Measurements from ENCODE around the gene STEAP2. TPM values are rescaled to one million over a fixed set of nuclear protein-coding genes. Genes with fewer than 3 reads are reported as not detected.
"Not testable (repeated sequence)": the region's sequence is repeated elsewhere in the genome, so short reads cannot be mapped to it uniquely, and the experiment has no call there.

STEAP2 gene
- total RNA-seq, 1 donor from 2014 or later, result 2.1 TPM

DNA sequence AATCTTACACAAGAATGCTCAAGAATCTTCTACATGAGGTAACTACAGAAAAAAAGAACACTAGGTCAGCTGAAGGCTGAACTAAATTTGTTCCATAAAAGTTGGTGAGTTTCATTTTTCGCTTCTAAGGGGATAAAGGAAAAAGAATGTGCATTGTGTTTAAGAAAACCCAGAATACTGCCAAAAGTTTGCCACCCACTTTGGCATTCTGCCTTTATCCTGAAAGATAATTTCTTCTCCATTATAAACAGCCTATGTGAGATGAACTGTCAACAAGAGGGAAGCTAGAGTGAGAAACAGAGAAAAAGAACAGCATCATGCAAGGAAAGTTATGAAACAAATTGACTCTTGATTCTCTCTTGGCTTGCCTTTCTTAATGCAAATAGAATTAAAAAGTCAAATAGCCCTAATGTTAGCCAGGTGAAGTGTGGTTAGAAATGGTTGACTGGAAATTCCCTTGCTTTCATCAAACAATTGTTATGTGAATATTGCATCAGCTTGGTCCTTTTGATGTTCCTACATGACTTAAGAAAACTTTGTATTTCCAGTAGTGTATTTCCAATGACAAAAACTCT is 31.4 kb upstream of the STEAP2 start:
- TF ChIP-seq, protein P1, sequence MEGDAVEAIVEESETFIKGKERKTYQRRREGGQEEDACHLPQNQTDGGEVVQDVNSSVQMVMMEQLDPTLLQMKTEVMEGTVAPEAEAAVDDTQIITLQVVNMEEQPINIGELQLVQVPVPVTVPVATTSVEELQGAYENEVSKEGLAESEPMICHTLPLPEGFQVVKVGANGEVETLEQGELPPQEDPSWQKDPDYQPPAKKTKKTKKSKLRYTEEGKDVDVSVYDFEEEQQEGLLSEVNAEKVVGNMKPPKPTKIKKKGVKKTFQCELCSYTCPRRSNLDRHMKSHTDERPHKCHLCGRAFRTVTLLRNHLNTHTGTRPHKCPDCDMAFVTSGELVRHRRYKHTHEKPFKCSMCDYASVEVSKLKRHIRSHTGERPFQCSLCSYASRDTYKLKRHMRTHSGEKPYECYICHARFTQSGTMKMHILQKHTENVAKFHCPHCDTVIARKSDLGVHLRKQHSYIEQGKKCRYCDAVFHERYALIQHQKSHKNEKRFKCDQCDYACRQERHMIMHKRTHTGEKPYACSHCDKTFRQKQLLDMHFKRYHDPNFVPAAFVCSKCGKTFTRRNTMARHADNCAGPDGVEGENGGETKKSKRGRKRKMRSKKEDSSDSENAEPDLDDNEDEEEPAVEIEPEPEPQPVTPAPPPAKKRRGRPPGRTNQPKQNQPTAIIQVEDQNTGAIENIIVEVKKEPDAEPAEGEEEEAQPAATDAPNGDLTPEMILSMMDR (conservative IDR thresholded peaks at IDR 0.05; ENCODE audit: low read depth, low read length), result no peak
- DNase-seq (ENCODE audit: low read depth), result peak; percentile 66

GRCh38 chr7:90180649-90181048 is 30.9 kb upstream of the STEAP2 start:
- TF ChIP-seq, protein P1 (conservative IDR thresholded peaks at IDR 0.05; ENCODE audit: low read depth, low read length), result no peak
- no peak for DNase-seq (ENCODE audit: low read depth)
- no peak overlapping the region for H3K4me3 ChIP-seq (ENCODE audit: low read depth, low read length)

More for the DNA sequence above, 31.4 kb upstream of the STEAP2 start:
- H3K4me3 ChIP-seq (ENCODE audit: low read depth, low read length), result no peak overlapping the region

GRCh38 chr7:90181485-90181884 is 30.1 kb upstream of the STEAP2 start:
- TF ChIP-seq, protein P1 (conservative IDR thresholded peaks at IDR 0.05; ENCODE audit: low read depth, low read length), result no peak
- no peak for DNase-seq (ENCODE audit: low read depth)

DNA sequence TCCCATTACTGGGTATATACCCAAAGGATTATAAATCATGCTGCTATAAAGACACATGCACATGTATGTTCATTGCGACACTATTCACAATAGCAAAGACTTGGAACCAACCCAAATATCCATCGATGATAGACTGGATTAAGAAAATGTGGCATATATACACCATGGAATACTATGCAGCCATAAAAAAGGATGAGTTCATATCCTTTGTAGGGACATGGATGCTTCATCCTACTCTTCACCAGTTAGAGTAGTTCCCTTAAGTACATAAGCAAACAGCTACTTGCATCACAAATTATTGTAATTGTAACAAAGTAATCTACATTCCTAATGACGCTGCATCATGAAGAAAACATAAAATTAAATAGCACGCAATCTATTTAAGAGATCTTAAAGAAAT is 25.2 kb upstream of the STEAP2 start:
- not testable (repeated sequence) for DNase-seq (ENCODE audit: low read depth); H3K4me3 ChIP-seq (ENCODE audit: low read depth, low read length)

More at GRCh38 chr7:90181485-90181884, 30.1 kb upstream of the STEAP2 start:
- no peak overlapping the region for H3K4me3 ChIP-seq (ENCODE audit: low read depth, low read length)

DNA sequence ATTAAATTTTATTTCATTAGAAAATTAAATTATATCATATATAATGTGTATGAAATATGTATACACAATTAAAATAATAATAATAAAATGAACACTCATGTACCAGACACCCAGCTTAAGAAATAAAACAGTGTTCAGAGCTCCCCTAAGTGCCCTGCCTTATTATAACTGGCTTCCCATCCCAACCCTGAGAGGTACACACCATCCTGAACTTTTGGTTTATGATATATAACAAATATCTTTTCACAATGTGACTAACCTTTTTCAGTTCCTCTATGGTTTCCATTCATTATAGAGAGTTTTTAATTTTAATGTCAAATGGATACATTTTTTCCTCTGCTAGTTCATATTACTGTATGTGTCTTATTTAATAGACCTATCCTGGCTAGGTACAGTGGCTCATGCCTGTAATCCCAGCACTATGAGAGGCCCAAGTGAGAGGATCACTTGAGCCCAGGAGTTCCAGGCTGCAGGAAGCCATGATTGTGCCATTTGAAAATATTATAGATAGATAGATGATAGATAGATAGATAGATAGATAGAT is 24.0 kb upstream of the STEAP2 start:
- DNase-seq (ENCODE audit: low read depth), result no peak
- H3K4me3 ChIP-seq (ENCODE audit: low read depth, low read length), result no peak overlapping the region
- TF ChIP-seq, protein P1 (conservative IDR thresholded peaks at IDR 0.05; ENCODE audit: low read depth, low read length), result no peak

DNA sequence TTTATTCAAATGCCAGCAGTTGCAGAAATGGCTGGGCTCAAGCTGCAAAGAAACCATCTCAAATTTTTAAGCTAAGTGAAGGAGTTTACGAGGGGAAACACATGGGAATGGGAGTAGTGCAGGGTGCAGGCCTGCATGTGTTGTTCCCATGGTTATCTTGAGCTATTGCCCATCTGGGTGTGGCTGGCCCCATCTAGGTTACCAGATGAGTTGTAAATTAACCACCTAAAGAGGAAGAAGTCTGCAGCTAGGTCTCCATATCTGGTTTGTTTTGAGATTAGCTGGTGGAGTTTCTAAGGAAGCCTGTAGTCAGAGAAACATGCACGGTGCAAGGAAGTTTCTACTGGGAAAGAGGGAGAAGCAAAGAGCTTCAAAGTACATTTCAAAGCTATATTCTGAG is 23.3 kb upstream of the STEAP2 start:
- TF ChIP-seq, protein P1 (conservative IDR thresholded peaks at IDR 0.05; ENCODE audit: low read depth, low read length), result no peak
- DNase-seq (ENCODE audit: low read depth), result no peak
- no peak overlapping the region for H3K4me3 ChIP-seq (ENCODE audit: low read depth, low read length)

- TF ChIP-seq, protein P1 (conservative IDR thresholded peaks at IDR 0.05; ENCODE audit: low read depth, low read length), result no peak
- DNase-seq (ENCODE audit: low read depth), result no peak
- no peak overlapping the region for H3K4me3 ChIP-seq (ENCODE audit: low read depth, low read length)
These were observed 20.5 kb upstream of the STEAP2 start for GRCh38 chr7:90190995-90191394.

Data from epithelial cell of proximal tubule (primary cell).